ENCODE results near the gene ENTHD1. TPM values are rescaled to one million over a fixed set of nuclear protein-coding genes. Genes with fewer than 3 reads are reported as not detected.

Gene ENTHD1
- total RNA-seq, 1 donor from 2014 or later = 0.15 TPM

GRCh38 chr22:39719559-39720450, 173.8 kb downstream of the ENTHD1 start:
- intact Hi-C loops (cut with micrococcal nuclease) = no loop called here

- intact Hi-C loops (cut with micrococcal nuclease) = no loop called here
Measured at GRCh38 chr22:39718921-39719475, 174.6 kb downstream of the ENTHD1 start.

DNA sequence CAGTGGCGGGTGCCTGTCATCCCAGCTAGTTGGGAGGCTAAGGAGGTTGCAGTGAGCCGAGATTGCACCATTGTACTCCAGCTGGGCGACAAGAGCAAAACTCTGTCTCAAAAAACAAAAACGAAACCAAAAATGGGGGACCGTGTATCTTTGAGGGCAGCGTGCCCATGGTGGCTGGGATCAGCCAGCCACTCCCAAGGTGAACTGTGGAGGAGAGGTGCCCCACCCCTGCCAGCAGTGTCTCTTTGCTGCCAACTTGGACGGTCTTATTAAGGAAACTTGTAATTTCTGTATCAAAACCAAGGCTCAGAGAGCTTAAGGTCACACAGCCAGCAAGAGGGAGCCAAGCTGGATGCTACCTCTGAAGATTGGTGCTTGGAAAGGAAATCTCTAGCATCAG, 175.4 kb downstream of the ENTHD1 start:
- intact Hi-C loops (cut with micrococcal nuclease) = no loop called here

DNA sequence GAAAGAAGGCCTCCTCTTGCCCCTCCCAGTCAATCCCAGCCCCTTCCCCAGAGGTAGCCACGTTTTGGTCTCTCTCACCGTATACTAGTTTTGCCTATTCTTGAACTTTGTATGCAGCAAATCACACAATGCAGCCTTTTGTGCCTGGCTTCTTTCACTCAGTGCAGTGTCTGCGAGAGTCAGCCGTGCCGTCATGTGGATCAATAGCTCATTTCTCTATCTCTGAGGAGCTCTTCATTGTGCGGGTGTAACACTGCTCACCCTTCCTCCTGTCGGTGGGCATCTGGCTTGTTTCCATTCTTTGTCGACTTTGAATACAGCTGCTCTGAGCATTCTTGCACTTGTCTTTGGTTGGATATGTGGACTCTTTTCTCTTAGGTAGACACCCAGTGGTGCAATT, 176.5 kb downstream of the ENTHD1 start:
- intact Hi-C loops (cut with micrococcal nuclease) = no loop called here

DNA sequence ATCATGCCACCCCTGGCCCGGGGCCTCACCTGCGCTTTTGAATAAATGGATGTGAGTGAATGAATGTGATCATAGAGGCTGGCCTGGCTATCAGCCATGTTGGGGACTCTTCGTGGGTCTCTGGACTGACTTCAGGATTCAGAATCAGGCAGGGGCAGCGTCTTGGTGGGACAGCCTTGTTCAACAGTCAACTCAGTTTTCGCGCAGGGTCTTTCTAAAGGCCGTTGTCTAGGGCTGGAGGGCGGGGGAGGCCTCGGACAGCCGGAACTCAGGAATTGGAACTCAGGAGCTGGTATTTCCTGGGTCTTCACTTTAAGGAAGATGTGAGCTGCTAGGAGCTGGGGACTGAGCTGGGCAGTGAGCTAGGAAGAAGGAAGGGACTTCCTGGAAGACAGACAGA, 177.0 kb downstream of the ENTHD1 start:
- intact Hi-C loops (cut with micrococcal nuclease) = no loop called here

DNA sequence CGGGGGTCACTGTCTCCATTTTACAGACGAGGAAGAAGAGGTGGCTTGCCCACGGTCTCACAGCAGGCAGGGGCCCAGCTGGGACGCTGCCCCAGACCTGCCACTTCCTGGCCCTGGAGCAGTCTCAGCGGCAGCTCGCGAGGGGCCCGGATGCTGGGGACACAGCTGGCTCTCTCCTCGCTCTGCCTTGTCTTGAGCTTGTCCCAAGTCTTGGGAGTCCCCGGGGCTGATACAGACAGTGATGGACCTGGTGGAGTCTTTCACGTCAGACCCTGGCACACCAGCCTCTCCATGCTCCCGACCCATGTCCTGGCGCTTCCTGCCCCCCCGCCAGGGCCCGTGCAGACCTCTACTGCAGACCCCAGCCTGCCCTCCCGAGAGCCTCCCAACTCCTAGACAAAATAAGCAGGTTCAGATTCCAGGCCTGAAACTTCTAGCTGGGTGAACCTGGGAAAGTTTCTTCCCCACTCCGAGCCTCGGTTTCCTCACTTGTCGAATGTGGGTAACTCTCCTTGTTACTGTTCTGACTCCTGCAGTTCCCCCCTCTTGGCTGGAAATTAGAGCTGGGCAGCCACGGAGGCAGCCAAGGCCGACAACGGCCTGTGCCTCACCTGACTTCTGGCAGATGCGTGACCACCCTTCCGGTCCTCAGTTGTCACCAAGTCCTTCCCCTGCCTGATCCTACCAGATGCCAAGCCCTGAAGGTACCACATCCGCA, 177.6 kb downstream of the ENTHD1 start:
- intact Hi-C loops (cut with micrococcal nuclease) = no loop called here

DNA sequence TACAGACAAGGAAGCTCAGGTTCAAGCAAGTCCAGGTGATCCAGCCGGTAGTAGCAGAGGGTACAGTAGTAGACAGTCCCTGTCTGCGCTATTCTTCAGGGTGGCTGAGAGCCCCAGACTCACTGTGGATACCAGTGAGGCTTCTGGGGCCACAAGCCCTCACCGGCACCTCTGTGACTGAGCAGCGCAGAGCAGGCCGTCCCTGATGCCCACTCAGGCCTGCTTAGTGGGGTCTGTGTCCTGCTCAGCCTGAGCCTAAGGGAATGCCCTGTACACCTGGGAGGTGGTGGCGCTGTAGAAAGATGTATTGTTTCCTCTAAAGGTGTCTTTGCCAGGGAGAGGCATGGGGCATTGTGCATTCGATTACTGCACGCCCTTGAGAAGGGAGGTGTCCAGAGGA, 179.2 kb downstream of the ENTHD1 start:
- intact Hi-C loops (cut with micrococcal nuclease) = no loop called here

DNA sequence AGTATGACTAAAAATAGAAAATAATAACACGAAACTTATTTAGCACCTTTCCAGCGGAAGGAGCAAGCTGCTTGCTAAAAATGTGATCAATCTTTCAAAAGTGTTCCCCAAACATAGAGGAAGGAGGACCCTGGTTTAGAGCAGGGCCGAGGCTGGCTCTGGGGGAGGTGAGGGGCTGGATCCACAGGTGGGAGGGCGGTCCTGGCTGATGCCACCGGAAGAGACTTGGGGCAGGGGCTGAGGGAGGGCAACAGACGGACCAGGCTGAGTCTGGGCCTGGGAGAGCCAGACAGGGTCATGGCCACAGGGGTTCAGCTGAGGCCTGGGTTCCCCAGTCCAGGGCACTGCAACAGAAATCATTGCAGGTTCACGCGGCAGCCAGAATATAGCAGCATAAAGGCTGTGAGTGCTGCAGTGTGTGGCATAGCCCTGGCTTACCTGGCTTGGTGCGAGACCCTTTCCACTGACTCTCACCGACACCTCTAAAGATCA, 179.7 kb downstream of the ENTHD1 start:
- intact Hi-C loops (cut with micrococcal nuclease) = no loop called here

DNA sequence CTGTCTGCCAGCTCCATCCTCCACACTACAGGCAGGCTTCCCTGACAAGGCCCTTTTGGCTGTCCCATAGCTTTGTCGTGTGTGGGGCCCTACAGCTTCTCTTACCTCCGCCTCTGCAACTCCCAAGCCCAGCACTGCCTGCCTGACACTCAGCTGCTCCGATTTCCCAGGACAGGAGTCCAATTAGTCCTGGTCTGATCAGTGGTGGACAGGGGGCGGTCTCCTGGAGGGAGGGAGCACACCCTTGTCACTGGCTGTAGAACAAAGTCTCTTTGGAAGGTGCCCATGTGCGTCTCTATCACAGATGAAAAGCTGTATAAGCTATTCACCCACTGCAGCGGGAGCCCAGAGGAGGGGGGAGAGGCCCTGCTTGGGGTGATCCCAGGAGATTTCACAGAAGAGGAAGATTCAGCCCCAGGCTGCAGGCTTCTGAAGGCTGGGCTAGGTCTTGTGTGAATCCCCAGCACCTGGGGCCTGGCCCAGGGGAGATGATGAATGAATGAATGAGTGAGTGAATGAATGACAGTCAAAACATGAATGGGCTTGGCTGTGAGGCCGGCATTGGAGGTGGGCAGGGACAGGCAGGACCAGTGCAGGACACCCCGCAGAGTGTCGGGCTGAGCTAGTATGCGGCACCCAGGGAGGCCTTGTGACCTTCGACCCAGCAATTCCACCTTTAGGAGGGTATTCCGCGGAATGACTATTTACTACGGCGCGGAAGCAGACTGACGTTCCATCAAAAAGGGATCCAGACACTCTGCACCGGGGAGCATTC, 180.6 kb downstream of the ENTHD1 start:
- intact Hi-C loops (cut with micrococcal nuclease) = no loop called here

- intact Hi-C loops (cut with micrococcal nuclease) = no loop called here
Measured at GRCh38 chr22:39712081-39712480, 181.5 kb downstream of the ENTHD1 start.

- intact Hi-C loops (cut with micrococcal nuclease) = no loop called here
Measured at GRCh38 chr22:39710380-39711150, 183.0 kb downstream of the ENTHD1 start.

DNA sequence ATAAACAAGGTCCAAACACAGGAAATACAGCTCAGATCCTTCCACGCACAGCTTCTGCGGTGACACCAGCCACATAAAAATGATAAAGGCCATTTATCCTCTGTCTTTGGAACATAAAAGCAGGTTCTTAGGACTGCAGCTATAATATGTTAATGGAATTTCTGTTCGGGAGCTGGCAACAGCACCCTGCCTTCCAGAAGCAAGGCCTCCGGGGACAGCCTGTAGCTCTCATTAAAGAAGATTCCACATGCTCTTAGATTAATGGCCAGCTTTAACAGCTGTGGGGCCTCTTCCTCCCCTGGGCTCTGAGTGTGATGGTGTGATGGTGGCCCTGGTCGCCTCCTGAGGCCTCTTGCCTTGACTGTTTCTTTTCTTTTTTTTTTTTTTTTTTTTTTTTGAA, 185.7 kb downstream of the ENTHD1 start:
- intact Hi-C loops (cut with micrococcal nuclease) = no loop called here

DNA sequence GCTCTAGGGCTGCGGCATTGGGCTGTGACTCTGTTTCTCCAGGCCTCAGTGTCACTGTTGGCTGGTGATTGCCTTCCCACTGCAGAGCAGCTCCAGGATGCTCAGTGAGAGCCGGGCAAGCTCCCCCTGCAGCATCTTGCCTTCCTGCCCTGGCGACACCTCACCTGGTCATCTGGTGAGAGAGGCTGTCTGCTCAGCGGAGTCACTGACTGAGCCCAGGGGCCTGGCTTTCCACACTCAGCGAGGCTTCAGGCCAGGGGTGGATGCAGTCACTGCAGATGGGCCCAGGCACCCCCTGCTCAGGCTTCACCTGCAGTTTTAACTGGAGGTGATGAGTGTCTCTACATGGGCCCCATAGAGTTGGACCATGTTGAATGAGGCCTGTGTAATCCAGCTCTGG, 186.2 kb downstream of the ENTHD1 start:
- intact Hi-C loops (cut with micrococcal nuclease) = no loop called here

DNA sequence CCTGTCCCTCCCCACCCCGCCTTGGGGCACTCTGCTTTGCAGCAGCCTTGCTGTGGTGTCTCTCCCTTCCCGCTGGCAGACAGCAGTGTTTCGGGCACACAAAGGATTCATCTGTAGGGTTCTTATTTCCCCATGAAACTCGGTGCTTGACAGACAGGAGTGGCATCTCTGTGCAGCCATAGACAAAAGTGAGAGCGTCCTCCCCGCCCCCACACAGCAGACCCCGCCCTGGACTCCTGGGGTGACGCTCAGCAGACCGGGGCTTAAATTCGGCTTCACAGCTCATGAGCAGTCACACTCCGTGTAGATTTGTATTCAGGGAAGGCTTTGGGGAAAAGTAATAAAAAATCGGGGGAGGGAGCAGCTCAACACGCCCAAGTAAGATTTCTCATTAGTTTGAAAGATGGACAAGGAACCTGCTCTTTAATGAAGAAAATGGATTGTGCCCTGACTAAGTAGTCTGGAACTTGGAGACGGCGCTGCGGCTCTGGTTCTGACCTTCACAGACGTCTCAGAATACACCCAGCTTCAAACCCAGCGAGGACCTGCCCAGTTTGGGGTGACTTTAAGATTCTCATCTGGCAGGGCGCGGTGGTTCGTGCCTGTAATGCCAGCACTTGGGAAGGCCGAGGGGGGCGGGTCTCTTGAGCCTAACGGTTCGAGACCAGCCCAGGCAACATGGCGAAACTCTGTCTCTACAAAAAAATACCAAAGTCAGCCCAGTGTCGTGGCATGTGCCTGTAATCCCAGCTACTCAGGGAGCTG, 187.0 kb downstream of the ENTHD1 start:
- intact Hi-C loops (cut with micrococcal nuclease) = no loop called here

DNA sequence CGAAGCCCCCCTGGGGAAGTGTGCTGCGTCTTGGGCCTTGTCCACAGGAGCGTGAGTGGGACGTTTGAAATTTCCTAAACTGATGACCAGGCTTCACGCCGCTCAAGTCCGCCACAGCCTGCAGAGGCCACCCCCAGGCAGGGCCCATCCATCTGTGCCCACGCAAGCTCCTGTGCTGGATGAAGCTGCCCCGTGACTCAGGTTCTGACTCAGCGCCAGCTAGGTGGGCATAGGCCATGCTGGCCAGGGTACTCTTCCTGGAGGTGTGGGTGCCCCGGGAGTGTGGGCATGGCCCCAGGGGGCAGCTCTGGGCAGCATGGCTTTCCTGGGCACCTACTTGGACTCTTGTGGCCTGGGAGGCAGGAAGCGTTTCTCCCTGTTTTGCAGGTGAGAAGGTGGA, 188.2 kb downstream of the ENTHD1 start:
- intact Hi-C loops (cut with micrococcal nuclease) = no loop called here

DNA sequence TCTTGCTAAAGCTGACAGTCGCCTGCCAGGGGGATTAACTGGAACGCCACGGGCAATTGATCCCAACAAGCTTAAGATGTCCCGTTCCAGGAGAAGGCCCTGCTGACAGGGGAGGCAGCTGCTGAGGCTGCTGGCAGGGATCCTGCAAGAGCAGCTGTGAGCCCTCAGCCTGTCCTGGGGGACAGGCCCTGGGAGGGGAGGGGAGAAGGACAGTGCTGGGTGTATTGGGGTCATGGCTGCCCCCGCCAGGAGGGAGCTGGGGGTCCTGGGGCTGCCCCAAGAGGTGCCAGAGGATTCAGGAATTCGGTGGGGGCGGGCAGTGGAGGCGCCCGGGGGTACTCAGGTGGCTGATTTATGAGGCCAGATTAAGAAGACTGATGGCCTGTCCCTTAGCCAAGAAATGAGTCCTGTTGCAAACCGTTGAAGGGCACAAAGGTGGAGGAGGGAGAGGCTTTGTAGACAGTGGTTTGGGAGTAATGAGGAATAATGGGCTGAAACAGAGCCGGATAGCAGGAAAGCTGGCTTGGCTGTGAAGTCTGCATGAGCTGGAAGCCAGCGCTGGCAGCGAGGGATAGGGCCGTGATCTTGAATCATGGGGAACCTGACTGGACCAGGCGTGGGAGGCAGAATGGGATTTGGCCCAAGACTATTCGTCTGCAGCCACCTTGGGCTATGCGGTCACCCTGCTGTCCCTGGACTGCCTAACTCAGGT, 189.5 kb downstream of the ENTHD1 start:
- intact Hi-C loops (cut with micrococcal nuclease) = no loop called here

DNA sequence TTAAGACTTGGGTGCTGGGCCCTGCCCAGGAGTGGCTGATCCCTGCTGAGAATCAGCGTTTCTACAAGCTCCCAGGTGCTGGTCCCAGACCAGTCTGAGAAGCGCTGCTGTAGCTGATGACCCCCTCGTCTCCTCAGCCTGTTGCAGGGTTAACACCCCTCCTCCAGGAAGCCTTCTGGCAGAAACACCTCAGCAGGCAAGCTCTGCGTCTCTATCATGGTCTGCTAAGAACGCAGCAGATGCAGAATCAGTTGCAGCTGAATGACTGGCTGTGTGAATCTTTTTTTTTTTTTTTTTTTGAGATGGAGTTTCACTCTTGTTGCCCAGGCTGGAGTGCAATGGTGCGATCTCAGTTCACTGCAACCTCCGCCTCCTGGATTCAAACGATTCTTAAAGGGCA, 190.5 kb downstream of the ENTHD1 start:
- intact Hi-C loops (cut with micrococcal nuclease) = no loop called here

DNA sequence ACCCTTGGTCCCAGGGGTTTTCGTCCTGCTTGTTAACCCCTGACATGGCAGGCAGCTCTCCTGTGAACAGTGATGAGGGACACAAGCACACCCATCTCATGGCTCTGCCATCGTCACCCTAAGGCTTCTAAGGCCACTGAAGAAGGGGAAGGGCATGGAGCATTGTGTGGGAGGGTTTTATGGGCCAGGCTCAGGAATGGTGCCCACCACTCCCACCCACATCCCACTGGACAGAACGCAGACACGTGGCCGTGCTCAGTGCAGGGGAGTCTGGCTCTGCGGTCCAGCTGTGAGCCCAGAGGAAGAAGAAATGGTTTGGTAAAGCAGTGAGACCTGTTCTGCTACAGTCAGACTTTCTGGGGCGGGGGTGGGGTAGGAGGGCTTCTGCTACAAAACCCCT, 193.0 kb downstream of the ENTHD1 start:
- intact Hi-C loops (cut with micrococcal nuclease) = no loop called here

DNA sequence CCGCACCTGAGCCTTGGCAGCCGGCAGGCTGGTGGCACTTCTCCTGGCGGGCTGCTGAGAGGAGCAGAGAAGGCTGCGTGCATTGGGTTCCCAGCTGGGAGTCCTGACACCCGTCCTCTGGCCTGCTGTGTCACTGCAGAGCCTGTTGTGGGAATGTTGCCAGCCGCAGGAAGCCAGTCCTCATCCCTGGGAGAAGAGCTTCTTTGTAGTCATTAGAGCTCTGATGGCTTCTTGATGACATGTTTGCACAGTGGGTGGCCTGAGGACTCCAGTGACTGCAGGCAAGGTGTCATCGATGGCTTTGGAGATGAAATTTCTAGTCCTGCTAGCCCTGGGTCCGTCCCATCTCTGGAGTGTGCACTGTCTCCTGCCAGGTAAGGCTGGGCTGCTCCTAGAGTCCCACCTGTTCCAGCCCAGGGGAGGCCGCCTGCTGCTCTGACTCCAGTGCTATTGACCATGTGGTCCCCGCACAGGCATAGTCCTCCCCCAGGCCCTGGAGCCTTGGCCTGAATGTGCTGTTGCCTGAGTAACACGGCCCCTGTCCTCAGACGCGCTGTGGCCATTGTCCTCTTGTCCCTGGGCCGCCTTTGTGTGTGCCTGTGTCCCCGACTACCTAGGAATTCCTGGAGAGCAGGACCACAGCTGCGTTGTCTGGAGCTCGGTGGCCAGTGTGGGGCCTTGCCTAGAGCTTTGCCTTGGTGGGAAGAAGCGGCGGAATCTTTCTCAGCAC, 193.8 kb downstream of the ENTHD1 start:
- intact Hi-C loops (cut with micrococcal nuclease) = no loop called here

All from T-helper 1 cell treated with Interleukin-12 subunit alpha and Interleukin-12 subunit beta and Interleukin-4 antibody, amounts not matched to agents 30 ng/mL and 1 ng/mL, for 36 hours (primary cell).